K562 (cell line): ENCODE data around the gene PIGB. TPM values are rescaled to one million over a fixed set of nuclear protein-coding genes. Genes with fewer than 3 reads are reported as not detected.

Source experiments
- ARID1B ChIP-seq: fragments of 450-650 bp; IDR thresholded peaks from 2 replicates; pipeline ENCODE4 v1.6.1; 2016; ENCODE audit warnings: antibody characterized with exemption, mild to moderate bottlenecking, inconsistent platforms
- EHMT2 ChIP-seq: fragments of 450-650 bp; IDR thresholded peaks from 2 replicates; pipeline ENCODE4 v1.6.1; 2018; ENCODE audit warnings: antibody characterized with exemption
- FOXA3 ChIP-seq, 2 experiments: fragments of 450-650 bp in 1 of 2; sonication (generic) in 1 of 2; formaldehyde crosslinking; IDR thresholded peaks in 1 of 2; conservative IDR thresholded peaks in 1 of 2; 2 replicates each; pipeline versions ENCODE4 v1.4.0 to v1.8.0; 2020 to 2022; ENCODE audit warnings: mild to moderate bottlenecking in 2 of 2, missing genetic modification reagents in 1 of 2
- MAZ ChIP-seq, 2 experiments: fragments of 450-650 bp in 1 of 2; sonication (generic) in 1 of 2; formaldehyde crosslinking; IDR thresholded peaks in 1 of 2; conservative IDR thresholded peaks in 1 of 2; 2 replicates each; pipeline versions ENCODE4 v1.4.0 to v1.5.0; 2020; ENCODE audit warnings: mild to moderate bottlenecking in 1 of 2, missing genetic modification reagents in 1 of 2
- MCM2 ChIP-seq: fragments of 450-650 bp; IDR thresholded peaks from 2 replicates; pipeline ENCODE4 v1.6.1; 2017; ENCODE audit warnings: low read depth, mild to moderate bottlenecking
- TAL1 ChIP-seq: fragments of 450-650 bp; IDR thresholded peaks from 2 replicates; pipeline ENCODE4 v1.6.1; 2016; ENCODE audit warnings: mild to moderate bottlenecking
- polyA plus RNA-seq, 8 experiments: library from polyadenylated mRNA; depleted of rRNA in 4 of 8; stranded (reverse) in 5 of 8; unstranded in 3 of 8; fragments of >200 nt; fragmentation: Nextera tagmentation in 2 of 8; fragmentation: Illumina TruSeq in 1 of 8; extraction: Ambion mirVana in 2 of 8; extraction: Trizol in 1 of 8; gene quantifications; 2 replicates each; pipeline versions ENCODE4 v1.2.1 to v1.2.3, GENCODE V29; 2011 to 2014; ENCODE audit warnings: inconsistent platforms in 1 of 8, missing spikeins in 1 of 8
- total RNA-seq, 7 experiments: library from RNA; depleted of rRNA in 6 of 7; stranded (reverse); fragments of >200 nt in 6 of 7; fragmentation: Illumina TruSeq in 2 of 7; extraction: Trizol in 2 of 7; gene quantifications; 2 replicates each; pipeline versions ENCODE4 v1.2.1 to v1.2.3, GENCODE V29; 2011 to 2021; ENCODE audit warnings: low replicate concordance in 1 of 7
- TF ChIP-seq, protein P1 (sequence below): sonication (generic); formaldehyde crosslinking; IDR thresholded peaks from 2 replicates; pipeline ENCODE4 v1.8.1; 2023; ENCODE audit warnings: mild to moderate bottlenecking, missing genetic modification reagents
- TF ChIP-seq, protein P2 (sequence below), 3 experiments: IDR thresholded peaks in 2 of 3; conservative IDR thresholded peaks in 1 of 3; 2 replicates each; pipeline ENCODE4 v1.5.1; 2011 to 2012; ENCODE audit warnings: low read length in 3 of 3, mild to moderate bottlenecking in 3 of 3, control low read depth in 2 of 3, improper control_type of control experiment in 1 of 3, inconsistent platforms in 1 of 3, low read depth in 1 of 3, mixed read lengths in 1 of 3, moderate library complexity in 1 of 3; ENCODE audit not compliant: insufficient read depth in 2 of 3
- TF ChIP-seq, protein P3 (sequence below), 2 experiments: IDR thresholded peaks; 2 replicates each; pipeline ENCODE4 v1.6.1; 2011; ENCODE audit warnings: borderline replicate concordance in 1 of 2, control low read depth in 1 of 2, low read depth in 1 of 2, low read length in 1 of 2, mild to moderate bottlenecking in 1 of 2, mixed read lengths in 1 of 2, moderate library complexity in 1 of 2; ENCODE audit not compliant: insufficient read depth in 1 of 2, insufficient read length in 1 of 2, poor library complexity in 1 of 2, severe bottlenecking in 1 of 2; ENCODE audit errors: extremely low read depth in 1 of 2
- TF ChIP-seq, protein P4 (sequence below): fragments of 450-650 bp; formaldehyde crosslinking; IDR thresholded peaks from 2 replicates; pipeline ENCODE4 v1.4.0; 2020; ENCODE audit warnings: mild to moderate bottlenecking, moderate library complexity
- TF ChIP-seq, protein P5 (sequence below): fragments of 250-450 bp; sonication (Bioruptor Pico); IDR thresholded peaks from 2 replicates; pipeline ENCODE4 v1.8.0; 2022; ENCODE audit warnings: inconsistent platforms
- TF ChIP-seq, protein P6 (sequence below): sonication (generic); formaldehyde crosslinking; IDR thresholded peaks from 2 replicates; pipeline ENCODE4 v1.5.0; 2020; ENCODE audit warnings: missing genetic modification reagents
- TF ChIP-seq, protein P7 (sequence below): fragments of 450-650 bp; IDR thresholded peaks from 2 replicates; pipeline ENCODE4 v1.6.1; 2016; ENCODE audit warnings: borderline replicate concordance

PIGB gene
- total and polyA plus RNA-seq, 9 of the 15 experiments (the other 6 are each of a cell fraction or from before 2014, with no cell fraction given) = 9.9 to 32.3 (median 18.2) TPM

DNA sequence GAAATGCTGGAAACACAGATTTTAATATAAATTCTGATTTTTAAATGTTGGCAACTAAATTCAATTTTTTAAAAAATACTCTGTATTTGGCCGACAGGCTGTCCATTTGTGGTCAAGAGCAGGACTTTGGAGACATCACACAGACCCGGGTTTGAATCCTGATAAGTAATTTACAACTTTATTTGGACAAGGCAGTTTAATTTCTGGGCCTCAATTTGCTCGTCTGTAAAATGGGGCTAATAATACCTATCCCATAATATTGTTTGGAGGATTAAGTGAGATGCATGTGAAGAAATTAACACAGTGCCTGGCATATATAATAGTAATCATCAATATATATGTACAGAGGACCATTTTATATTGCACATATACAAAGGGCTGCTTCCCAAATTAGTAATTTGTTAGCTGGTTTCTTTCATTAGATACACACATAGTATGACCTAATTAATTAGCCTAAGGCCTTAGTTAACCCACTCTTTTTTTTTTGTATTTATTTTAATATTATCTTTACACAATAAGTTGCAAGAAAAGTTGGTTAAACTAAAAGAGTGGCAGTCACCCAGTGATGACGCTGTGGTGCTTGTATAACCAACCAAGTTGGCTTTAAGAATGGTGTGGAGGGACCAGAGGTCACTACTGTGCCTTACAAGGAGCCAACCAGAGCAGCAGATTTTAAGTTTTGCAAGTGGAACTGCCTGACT lies 665 bp downstream of the PIGB start (continued):
- TF ChIP-seq, protein P1, sequence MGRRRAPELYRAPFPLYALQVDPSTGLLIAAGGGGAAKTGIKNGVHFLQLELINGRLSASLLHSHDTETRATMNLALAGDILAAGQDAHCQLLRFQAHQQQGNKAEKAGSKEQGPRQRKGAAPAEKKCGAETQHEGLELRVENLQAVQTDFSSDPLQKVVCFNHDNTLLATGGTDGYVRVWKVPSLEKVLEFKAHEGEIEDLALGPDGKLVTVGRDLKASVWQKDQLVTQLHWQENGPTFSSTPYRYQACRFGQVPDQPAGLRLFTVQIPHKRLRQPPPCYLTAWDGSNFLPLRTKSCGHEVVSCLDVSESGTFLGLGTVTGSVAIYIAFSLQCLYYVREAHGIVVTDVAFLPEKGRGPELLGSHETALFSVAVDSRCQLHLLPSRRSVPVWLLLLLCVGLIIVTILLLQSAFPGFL (CRISPR knock-in tag) = no peak
- TF ChIP-seq, protein P2, sequence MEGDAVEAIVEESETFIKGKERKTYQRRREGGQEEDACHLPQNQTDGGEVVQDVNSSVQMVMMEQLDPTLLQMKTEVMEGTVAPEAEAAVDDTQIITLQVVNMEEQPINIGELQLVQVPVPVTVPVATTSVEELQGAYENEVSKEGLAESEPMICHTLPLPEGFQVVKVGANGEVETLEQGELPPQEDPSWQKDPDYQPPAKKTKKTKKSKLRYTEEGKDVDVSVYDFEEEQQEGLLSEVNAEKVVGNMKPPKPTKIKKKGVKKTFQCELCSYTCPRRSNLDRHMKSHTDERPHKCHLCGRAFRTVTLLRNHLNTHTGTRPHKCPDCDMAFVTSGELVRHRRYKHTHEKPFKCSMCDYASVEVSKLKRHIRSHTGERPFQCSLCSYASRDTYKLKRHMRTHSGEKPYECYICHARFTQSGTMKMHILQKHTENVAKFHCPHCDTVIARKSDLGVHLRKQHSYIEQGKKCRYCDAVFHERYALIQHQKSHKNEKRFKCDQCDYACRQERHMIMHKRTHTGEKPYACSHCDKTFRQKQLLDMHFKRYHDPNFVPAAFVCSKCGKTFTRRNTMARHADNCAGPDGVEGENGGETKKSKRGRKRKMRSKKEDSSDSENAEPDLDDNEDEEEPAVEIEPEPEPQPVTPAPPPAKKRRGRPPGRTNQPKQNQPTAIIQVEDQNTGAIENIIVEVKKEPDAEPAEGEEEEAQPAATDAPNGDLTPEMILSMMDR (IDR thresholded peaks at IDR 0.05 in 2 of 3, conservative IDR thresholded peaks at IDR 0.05 in 1 of 3; ENCODE audit: insufficient read depth in 2 of 3, low read depth in 1 of 3, low read length in 3 of 3) = no peak
- 0 out of 2 replicates have a peak, but pooled peaks have one; percentile 4 for TF ChIP-seq ARID1B
- TF ChIP-seq, protein P3, sequence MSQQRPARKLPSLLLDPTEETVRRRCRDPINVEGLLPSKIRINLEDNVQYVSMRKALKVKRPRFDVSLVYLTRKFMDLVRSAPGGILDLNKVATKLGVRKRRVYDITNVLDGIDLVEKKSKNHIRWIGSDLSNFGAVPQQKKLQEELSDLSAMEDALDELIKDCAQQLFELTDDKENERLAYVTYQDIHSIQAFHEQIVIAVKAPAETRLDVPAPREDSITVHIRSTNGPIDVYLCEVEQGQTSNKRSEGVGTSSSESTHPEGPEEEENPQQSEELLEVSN (IDR thresholded peaks at IDR 0.05; ENCODE audit: borderline replicate concordance in 1 of 2, extremely low read depth in 1 of 2, insufficient read depth in 1 of 2, insufficient read length in 1 of 2, low read depth in 1 of 2, low read length in 1 of 2, poor library complexity in 1 of 2, severe bottlenecking in 1 of 2) = no peak
- TF ChIP-seq, protein P4, sequence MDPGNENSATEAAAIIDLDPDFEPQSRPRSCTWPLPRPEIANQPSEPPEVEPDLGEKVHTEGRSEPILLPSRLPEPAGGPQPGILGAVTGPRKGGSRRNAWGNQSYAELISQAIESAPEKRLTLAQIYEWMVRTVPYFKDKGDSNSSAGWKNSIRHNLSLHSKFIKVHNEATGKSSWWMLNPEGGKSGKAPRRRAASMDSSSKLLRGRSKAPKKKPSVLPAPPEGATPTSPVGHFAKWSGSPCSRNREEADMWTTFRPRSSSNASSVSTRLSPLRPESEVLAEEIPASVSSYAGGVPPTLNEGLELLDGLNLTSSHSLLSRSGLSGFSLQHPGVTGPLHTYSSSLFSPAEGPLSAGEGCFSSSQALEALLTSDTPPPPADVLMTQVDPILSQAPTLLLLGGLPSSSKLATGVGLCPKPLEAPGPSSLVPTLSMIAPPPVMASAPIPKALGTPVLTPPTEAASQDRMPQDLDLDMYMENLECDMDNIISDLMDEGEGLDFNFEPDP = no peak
- TF ChIP-seq, protein P5, sequence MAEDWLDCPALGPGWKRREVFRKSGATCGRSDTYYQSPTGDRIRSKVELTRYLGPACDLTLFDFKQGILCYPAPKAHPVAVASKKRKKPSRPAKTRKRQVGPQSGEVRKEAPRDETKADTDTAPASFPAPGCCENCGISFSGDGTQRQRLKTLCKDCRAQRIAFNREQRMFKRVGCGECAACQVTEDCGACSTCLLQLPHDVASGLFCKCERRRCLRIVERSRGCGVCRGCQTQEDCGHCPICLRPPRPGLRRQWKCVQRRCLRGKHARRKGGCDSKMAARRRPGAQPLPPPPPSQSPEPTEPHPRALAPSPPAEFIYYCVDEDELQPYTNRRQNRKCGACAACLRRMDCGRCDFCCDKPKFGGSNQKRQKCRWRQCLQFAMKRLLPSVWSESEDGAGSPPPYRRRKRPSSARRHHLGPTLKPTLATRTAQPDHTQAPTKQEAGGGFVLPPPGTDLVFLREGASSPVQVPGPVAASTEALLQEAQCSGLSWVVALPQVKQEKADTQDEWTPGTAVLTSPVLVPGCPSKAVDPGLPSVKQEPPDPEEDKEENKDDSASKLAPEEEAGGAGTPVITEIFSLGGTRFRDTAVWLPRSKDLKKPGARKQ (CRISPR knock-in tag) = no peak
- TF ChIP-seq, protein P6, sequence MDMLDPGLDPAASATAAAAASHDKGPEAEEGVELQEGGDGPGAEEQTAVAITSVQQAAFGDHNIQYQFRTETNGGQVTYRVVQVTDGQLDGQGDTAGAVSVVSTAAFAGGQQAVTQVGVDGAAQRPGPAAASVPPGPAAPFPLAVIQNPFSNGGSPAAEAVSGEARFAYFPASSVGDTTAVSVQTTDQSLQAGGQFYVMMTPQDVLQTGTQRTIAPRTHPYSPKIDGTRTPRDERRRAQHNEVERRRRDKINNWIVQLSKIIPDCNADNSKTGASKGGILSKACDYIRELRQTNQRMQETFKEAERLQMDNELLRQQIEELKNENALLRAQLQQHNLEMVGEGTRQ (CRISPR knock-in tag) = no peak
- TF ChIP-seq, protein P7, sequence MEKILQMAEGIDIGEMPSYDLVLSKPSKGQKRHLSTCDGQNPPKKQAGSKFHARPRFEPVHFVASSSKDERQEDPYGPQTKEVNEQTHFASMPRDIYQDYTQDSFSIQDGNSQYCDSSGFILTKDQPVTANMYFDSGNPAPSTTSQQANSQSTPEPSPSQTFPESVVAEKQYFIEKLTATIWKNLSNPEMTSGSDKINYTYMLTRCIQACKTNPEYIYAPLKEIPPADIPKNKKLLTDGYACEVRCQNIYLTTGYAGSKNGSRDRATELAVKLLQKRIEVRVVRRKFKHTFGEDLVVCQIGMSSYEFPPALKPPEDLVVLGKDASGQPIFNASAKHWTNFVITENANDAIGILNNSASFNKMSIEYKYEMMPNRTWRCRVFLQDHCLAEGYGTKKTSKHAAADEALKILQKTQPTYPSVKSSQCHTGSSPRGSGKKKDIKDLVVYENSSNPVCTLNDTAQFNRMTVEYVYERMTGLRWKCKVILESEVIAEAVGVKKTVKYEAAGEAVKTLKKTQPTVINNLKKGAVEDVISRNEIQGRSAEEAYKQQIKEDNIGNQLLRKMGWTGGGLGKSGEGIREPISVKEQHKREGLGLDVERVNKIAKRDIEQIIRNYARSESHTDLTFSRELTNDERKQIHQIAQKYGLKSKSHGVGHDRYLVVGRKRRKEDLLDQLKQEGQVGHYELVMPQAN = no peak
- TF ChIP-seq TAL1 = no peak
- no peak for TF ChIP-seq MAZ (CRISPR knock-in tag; conservative IDR thresholded peaks at IDR 0.05 in 1 of 2, IDR thresholded peaks at IDR 0.05 in 1 of 2)
- no peak for TF ChIP-seq MCM2
- no peak for TF ChIP-seq EHMT2
- TF ChIP-seq FOXA3 (CRISPR knock-in tag; conservative IDR thresholded peaks at IDR 0.05 in 1 of 2, IDR thresholded peaks at IDR 0.05 in 1 of 2) = no peak
